IPS DF 19.7 (cell line): ENCODE measurements around the gene SMIM21.

ENCODE experiments used
- DNase-seq: peaks from one replicate; pipeline ENCODE4 v3.0.0-alpha.2; 2013; ENCODE audit warnings: low read depth, low spot score

Gene SMIM21

DNA sequence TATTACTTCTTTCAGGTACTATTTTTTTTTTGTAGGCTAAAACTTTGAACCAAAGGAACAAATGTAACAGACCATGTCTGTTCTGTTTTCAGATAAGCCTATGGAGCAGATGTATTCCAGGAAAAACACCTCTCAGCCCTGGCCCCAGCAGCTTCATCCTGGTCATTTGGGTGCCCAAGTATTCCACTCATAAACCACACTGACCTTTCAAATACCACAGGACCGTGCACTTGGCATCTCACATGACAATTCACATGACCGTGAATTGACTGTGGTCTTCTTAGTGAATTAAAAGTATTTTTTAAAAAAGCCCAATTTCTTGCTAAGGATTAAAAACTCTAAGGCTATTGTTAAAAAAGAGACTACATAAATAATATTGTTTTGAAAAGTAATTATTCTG lies 50.2 kb downstream of the SMIM21 start:
- no peak for DNase-seq

DNA sequence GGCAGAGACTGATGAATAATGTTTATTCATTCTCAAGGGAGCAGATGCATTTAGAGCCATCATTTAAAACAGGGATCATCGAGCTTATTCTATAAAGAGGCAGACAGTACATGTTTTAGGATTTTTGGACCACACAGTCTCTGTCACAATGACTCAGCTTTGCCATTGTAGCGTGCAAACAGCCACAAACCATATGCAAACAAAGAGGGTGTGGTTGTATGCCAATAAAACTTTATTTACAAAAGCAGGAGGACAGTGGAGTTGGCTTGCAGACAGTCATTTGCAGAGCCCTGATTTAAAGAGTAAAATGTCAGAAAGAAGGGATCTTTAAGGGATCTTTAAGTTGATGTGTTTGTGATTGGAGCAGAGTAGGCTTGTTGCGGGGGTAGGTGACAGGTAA lies 51.5 kb downstream of the SMIM21 start:
- no peak for DNase-seq

- DNase-seq: no peak
Observed at GRCh38 chr18:75375341-75375740, 52.2 kb downstream of the SMIM21 start.

- DNase-seq: no peak
Observed at GRCh38 chr18:75374466-75374865, 53.0 kb downstream of the SMIM21 start.

- DNase-seq: no peak
Observed at GRCh38 chr18:75369026-75369721, 58.3 kb downstream of the SMIM21 start.

GRCh38 chr18:75365837-75366236 lies 61.7 kb downstream of the SMIM21 start:
- no peak for DNase-seq

GRCh38 chr18:75365254-75365629 lies 62.3 kb downstream of the SMIM21 start:
- DNase-seq: no peak

- DNase-seq: no peak
Observed at GRCh38 chr18:75364512-75365253, 62.8 kb downstream of the SMIM21 start.

- DNase-seq: no peak
Observed at GRCh38 chr18:75363446-75364225, 63.9 kb downstream of the SMIM21 start.

DNA sequence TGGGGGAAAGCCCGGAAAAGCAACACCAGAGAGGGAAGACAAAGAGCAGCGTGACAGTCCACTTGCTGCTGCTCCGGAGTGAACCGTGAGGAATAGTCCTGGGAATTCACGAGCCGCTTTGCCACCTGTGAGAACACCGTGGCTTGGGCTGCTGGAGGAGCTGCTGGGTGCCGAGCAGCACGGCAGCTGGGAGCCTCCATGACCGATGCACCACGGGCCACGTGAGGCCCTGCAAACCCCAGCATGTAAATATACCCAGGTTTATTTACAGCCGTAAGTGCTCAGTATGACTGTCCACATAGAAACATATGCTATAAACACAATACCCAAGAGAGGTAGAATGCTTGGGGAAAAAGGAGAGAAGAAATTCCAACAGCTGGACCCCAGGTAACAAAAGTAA lies 65.1 kb downstream of the SMIM21 start:
- no peak for DNase-seq

DNA sequence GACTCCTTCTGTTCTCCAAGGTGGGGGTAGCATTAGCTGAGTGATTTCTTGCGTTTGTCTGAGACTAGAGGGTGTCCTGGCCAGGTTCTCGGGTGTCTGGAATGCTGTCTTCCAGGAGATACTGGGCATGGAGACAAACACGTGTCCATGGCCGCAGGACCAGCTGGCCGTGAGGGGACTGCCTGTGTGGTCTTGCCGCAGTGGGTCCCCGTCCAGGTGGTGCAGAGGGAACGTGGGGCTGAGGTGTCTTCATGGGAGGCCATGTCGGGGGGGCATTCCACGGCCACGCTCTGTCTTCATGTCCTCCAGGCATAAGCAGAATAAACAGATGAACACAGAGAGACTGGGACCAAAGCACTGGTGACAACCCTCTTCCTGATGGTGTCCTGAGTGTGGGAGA lies 66.6 kb downstream of the SMIM21 start:
- no peak for DNase-seq

DNA sequence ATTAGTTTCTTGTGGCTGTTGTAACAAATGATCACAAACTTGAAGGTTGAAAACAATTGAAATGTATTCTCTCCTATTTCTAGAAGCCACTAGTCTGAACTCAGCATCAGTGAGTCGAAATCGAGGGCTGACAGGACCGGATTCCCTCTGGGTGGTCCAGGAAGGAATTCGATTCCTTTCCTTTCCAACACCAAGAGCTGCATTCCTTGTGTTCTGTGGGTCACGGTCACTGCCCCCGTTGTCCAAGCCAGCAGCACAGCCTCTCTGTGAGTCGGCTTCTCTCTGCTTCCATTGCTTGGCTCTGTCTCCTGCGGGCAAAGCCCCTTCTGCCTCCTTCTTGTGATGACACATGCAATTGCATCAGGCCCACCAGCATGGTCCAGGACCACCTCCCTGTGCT lies 67.3 kb downstream of the SMIM21 start:
- DNase-seq: no peak
